IPS-18c (cell line): ENCODE data around the gene SMO.
A peak's percentile ranks its signal among the peaks of the same experiment; 100 is the strongest.
"Not testable (repeated sequence)": the region's sequence is repeated elsewhere in the genome, so short reads cannot be mapped to it uniquely, and the experiment has no call there.

ENCODE experiments used
- H3K4me3 ChIP-seq: 2 replicates; pipeline ENCODE4 v1.7.0; 2013; ENCODE audit warnings: low read depth, mild to moderate bottlenecking, low read length, moderate library complexity; ENCODE audit not compliant: insufficient read depth
- H3K9me3 ChIP-seq: one replicate; pipeline ENCODE4 v1.6.1; 2013; ENCODE audit warnings: mild to moderate bottlenecking, low read length, moderate library complexity; ENCODE audit not compliant: control insufficient read depth, insufficient read depth

The SMO gene

GRCh38 chr7:129167817-129168216, 20.6 kb upstream of the SMO start:
- Histone ChIP-seq H3K4me3 (peak overlapping the region; percentile 53; the same call in 1 of the 2 replicates), H3K9me3 (no peaks in the 10 kb centered on the region)

DNA sequence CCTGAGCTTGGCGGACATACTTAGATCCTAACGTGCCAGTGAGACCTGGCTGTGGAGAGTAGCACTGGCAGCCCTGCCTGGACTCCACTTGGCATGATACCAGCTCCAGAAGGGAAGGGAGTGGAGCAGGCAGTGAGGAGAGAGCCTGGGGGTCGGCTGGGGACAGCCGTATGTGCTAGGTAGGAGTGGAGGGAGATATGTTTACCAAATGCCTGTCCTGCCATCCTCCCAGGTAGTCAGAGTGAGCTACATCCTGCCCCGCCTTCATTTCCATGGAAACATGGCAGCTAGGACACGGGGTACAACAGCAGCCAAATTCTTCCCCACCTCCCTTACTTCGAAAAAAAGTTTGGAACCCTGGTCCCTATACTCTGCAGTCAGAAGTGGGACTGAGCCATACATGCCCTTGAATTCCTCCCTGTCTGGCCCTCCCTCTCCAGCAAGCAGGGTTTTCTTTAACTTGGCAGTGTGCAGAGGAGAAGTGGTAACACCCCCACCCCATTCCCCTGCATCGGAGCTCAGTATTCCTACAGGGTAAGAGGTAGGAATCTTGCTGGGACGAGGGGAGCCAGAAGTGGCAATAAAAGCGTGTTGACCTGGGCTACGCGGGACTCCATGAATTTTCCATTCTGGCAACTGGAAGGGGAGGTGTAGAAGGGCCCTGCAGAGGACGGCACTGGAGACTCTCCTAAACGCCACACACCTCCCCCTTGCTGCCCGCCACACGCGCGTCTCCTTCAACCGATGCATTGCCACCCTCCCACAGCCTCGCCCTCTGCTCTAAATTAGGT, 20.0 kb upstream of the SMO start:
- Histone ChIP-seq H3K4me3 (peak overlapping the region; percentile 53), H3K9me3 (no peaks in the 10 kb centered on the region)

DNA sequence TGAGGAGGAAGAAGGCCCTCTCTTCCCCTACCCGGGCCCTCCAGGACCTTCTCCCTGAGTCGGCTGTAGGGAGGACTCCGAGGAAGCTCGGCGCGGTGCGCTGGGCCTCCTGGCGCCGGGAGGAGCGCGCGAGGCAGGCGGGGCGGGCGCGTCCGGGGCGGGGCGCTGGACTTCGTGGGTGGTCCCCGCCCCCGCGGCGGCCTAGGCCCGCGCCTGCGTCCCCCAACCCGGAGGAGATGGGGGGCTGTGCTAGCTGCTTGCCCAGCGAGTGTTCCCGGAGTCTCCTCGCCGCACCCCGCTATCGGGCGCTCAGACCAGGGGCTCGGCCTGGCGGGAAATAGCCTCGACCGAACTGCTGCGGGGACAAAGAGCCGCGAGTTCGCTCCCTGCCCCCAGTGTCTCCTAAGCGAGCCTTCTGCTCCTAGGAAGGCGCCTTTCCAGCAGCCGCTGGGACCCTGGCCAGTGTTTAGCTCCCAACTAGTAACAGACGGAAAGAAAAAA, 19.2 kb upstream of the SMO start:
- Histone ChIP-seq H3K9me3 (no peaks in the 10 kb centered on the region), H3K4me3 (peak overlapping the region; percentile 53)

DNA sequence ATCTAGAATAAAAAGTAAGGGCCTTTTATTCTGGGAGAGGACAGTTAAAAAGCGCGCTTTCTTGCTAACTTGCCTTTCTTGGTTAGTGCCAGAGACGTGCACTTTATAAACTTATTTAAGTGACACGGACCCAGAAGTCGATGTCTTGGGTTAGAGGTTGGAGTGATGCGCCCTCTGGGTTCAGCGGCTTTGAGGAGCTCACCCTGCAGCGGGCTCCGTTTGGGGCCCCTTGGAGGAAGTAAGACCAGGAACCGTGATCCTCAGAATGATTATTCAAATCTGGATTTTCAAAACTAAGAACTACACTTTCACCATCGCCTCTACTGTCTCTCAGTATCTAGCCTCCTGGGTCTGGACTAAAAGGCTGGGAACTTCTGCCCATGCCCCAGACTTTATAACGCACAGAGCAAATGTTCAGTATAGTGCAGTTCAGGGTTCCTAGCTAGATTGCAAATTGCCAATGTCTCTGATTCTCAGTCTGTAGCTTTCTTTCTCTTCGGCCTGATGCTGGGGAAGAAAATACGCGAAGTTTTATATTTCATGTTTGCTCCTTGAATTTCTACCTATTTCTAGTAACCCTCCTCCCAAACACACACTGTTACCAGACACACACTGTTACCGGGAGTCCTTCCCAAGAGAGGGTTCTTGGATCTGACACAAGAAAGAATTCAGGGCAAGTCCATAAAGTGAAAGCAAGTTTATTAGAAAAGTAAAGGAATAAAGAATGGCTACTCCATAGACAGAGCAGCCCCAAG, 18.6 kb upstream of the SMO start:
- Histone ChIP-seq H3K9me3 (no peaks in the 10 kb centered on the region), H3K4me3 (peak overlapping the region; percentile 53)

DNA sequence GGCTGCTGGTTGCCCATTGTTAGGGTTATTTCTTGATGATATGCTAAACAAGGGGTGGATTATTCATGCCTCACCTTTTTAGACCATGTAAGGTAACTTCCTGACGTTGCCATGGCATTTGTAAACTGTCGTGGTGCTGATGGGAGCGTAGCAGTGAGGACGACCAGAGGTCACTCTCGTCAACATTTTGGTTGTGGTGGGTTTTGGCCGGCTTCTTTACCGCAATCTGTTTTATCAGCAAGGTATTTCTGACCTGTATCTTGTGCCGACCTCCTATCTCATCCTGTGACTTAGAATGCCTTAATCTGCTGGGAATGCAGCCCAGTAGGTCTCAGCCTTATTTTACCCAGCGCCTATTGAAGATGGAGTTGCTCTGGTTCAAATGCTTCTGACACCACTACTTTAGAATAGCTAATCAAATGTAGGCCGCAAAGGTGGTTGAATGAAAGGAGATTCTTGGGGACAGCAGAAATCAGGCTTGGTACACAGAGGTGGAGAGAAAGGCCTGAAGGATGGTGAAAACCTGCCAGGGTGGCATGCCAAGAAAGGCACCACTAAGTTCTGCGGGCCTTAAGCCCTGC, 17.9 kb upstream of the SMO start:
- Histone ChIP-seq H3K9me3 (no peaks in the 10 kb centered on the region), H3K4me3 (no peak overlapping the region)

GRCh38 chr7:129173861-129174260, 14.6 kb upstream of the SMO start:
- not testable (repeated sequence) for H3K4me3 ChIP-seq, H3K9me3 ChIP-seq

- Histone ChIP-seq H3K4me3 (no peak overlapping the region), H3K9me3 (no peaks in the 10 kb centered on the region)
These were observed 11.3 kb upstream of the SMO start for GRCh38 chr7:129176916-129177710.

- Histone ChIP-seq H3K9me3 (peaks cover 2% of the 10 kb centered on the region), H3K4me3 (no peak overlapping the region)
These were observed 3.3 kb upstream of the SMO start for GRCh38 chr7:129184981-129185670.

GRCh38 chr7:129186749-129187260, 1.6 kb upstream of the SMO start:
- Histone ChIP-seq H3K4me3 (no peak overlapping the region), H3K9me3 (peaks cover 2% of the 10 kb centered on the region)

- Histone ChIP-seq H3K9me3 (peaks cover 2% of the 10 kb centered on the region), H3K4me3 (peak overlapping the region; percentile 84; the same call in 1 of the 2 replicates)
These were observed 607 bp upstream of the SMO start for GRCh38 chr7:129187681-129188371.

DNA sequence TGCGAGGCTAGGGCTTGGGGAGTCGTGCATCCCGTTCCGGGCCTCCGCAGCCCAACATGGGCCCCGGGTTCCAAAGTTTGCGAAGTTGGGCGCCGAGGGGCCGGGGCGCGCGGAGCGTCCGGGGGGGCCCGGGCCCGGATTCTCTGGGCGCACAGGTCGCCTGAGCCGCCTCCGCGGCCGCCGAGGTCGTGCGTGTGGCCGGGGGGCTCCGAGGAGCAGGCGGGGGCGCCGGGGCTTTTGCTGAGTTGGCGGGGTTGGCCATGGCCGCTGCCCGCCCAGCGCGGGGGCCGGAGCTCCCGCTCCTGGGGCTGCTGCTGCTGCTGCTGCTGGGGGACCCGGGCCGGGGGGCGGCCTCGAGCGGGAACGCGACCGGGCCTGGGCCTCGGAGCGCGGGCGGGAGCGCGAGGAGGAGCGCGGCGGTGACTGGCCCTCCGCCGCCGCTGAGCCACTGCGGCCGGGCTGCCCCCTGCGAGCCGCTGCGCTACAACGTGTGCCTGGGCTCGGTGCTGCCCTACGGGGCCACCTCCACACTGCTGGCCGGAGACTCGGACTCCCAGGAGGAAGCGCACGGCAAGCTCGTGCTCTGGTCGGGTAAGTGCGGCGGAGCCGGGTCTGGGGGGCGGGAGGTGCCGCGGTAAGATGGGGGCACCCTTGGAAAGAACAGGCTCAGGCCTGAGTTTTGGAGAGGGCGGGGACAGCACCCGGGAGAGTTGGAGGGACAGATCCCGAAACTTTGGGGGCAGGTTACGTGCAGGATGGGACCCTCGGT, 643 bp downstream of the SMO start:
- Histone ChIP-seq H3K4me3 (peak overlapping the region; percentile 84), H3K9me3 (peaks cover 2% of the 10 kb centered on the region)

- H3K4me3 ChIP-seq = peak overlapping the region; percentile 84
- peaks cover 2% of the 10 kb centered on the region for H3K9me3 ChIP-seq
These were observed 1.4 kb downstream of the SMO start for GRCh38 chr7:129189661-129190310.

- Histone ChIP-seq H3K4me3 (no peak overlapping the region), H3K9me3 (peaks cover 2% of the 10 kb centered on the region)
These were observed 2.8 kb downstream of the SMO start for GRCh38 chr7:129191272-129191671.

GRCh38 chr7:129193892-129194291, 5.5 kb downstream of the SMO start:
- no peaks in the 10 kb centered on the region for H3K9me3 ChIP-seq
- no peak overlapping the region for H3K4me3 ChIP-seq

- H3K4me3 ChIP-seq = no peak overlapping the region
These were observed 9.3 kb downstream of the SMO start for GRCh38 chr7:129197771-129198170.

More at GRCh38 chr7:129197771-129198170, 9.3 kb downstream of the SMO start:
- no peaks in the 10 kb centered on the region for H3K9me3 ChIP-seq
